HG03469 (cell line): ENCODE measurements around the gene NOS1AP.

ENCODE experiments used
- ATAC-seq: cut with Tn5 transposase; IDR thresholded peaks from one replicate; pipeline ENCODE4 v1.9.1; 2021; ENCODE audit warnings: mild to moderate bottlenecking, moderate library complexity, moderate number of reproducible peaks; ENCODE audit not compliant: unreplicated experiment

Gene NOS1AP

GRCh38 chr1:162088281-162088969, 18.9 kb downstream of the NOS1AP start:
- no peak for ATAC-seq

GRCh38 chr1:162089748-162090147, 20.3 kb downstream of the NOS1AP start:
- no peak for ATAC-seq

- no peak for ATAC-seq
Measured at GRCh38 chr1:162090378-162090777, 20.9 kb downstream of the NOS1AP start.

GRCh38 chr1:162091681-162092524, 22.4 kb downstream of the NOS1AP start:
- no peak for ATAC-seq

GRCh38 chr1:162093095-162093494, 23.6 kb downstream of the NOS1AP start:
- ATAC-seq: no peak

- ATAC-seq: no peak
Measured at GRCh38 chr1:162094271-162094670, 24.8 kb downstream of the NOS1AP start.

GRCh38 chr1:162094723-162095122, 25.2 kb downstream of the NOS1AP start:
- no peak for ATAC-seq

GRCh38 chr1:162107911-162108310, 38.4 kb downstream of the NOS1AP start:
- ATAC-seq: no peak

- ATAC-seq: no peak
Measured at GRCh38 chr1:162108426-162108825, 38.9 kb downstream of the NOS1AP start.

- no peak for ATAC-seq
Measured at GRCh38 chr1:162110910-162111309, 41.4 kb downstream of the NOS1AP start.

- ATAC-seq: no peak
Measured at GRCh38 chr1:162111572-162111971, 42.1 kb downstream of the NOS1AP start.

GRCh38 chr1:162113419-162113818, 43.9 kb downstream of the NOS1AP start:
- no peak for ATAC-seq

- no peak for ATAC-seq
Measured at GRCh38 chr1:162117039-162117774, 47.7 kb downstream of the NOS1AP start.

- no peak for ATAC-seq
Measured at GRCh38 chr1:162118063-162118462, 48.6 kb downstream of the NOS1AP start.

GRCh38 chr1:162128693-162129356, 59.3 kb downstream of the NOS1AP start:
- ATAC-seq: no peak

GRCh38 chr1:162130308-162130707, 60.8 kb downstream of the NOS1AP start:
- no peak for ATAC-seq

- no peak for ATAC-seq
Measured at GRCh38 chr1:162131400-162132321, 62.2 kb downstream of the NOS1AP start.

GRCh38 chr1:162133566-162133965, 64.1 kb downstream of the NOS1AP start:
- ATAC-seq: no peak

- ATAC-seq: no peak
Measured at GRCh38 chr1:162134646-162135045, 65.2 kb downstream of the NOS1AP start.

- ATAC-seq: no peak
Measured at GRCh38 chr1:162135271-162135775, 65.8 kb downstream of the NOS1AP start.
